HUDEP-2 (cell line): ENCODE data around the gene ATG4C.
"Not testable (repeated sequence)": the region's sequence is repeated elsewhere in the genome, so short reads cannot be mapped to it uniquely, and the experiment has no call there.

Experiments
- DNase-seq, 76 experiments: peaks; one replicate each; lab custom pipeline; 2025; ENCODE audit not compliant: unreplicated experiment in 76 of 76; lab: John Stamatoyannopoulos, UW

ATG4C gene

GRCh38 chr1:62774006-62774405 is 9.9 kb upstream of the ATG4C start:
- no peak for DNase-seq

- DNase-seq: no peak
These were observed 8.8 kb upstream of the ATG4C start for GRCh38 chr1:62774971-62775595.

GRCh38 chr1:62778208-62778607 is 5.7 kb upstream of the ATG4C start:
- no peak for DNase-seq

GRCh38 chr1:62781841-62782543 is 1.9 kb upstream of the ATG4C start:
- no peak for DNase-seq

- not testable (repeated sequence) for DNase-seq
These were observed 1.3 kb upstream of the ATG4C start for GRCh38 chr1:62782544-62783212.

GRCh38 chr1:62784509-62785365 is 805 bp downstream of the ATG4C start:
- DNase-seq: peak in 5 of 76 experiments; percentile 6 to 37 (median 16)

GRCh38 chr1:62790716-62791115 is 6.8 kb downstream of the ATG4C start:
- no peak for DNase-seq

- no peak for DNase-seq
These were observed 10.1 kb downstream of the ATG4C start for GRCh38 chr1:62794053-62794452.

- no peak for DNase-seq
These were observed 12.3 kb downstream of the ATG4C start for GRCh38 chr1:62796221-62796620.

- no peak for DNase-seq
These were observed 15.8 kb downstream of the ATG4C start for GRCh38 chr1:62799688-62800087.

GRCh38 chr1:62800281-62800680 is 16.3 kb downstream of the ATG4C start:
- no peak for DNase-seq

GRCh38 chr1:62800825-62801306 is 16.9 kb downstream of the ATG4C start:
- peak in 18 of 76 experiments; percentile 1 to 59 (median 22) for DNase-seq

- DNase-seq: no peak
These were observed 25.9 kb downstream of the ATG4C start for GRCh38 chr1:62809788-62810187.

- DNase-seq: no peak
These were observed 26.7 kb downstream of the ATG4C start for GRCh38 chr1:62810420-62811274.

GRCh38 chr1:62823556-62823955 is 39.6 kb downstream of the ATG4C start:
- DNase-seq: no peak

GRCh38 chr1:62826901-62827300 is 43.0 kb downstream of the ATG4C start:
- DNase-seq: no peak

- DNase-seq: not testable (repeated sequence)
These were observed 43.9 kb downstream of the ATG4C start for GRCh38 chr1:62827786-62828185.

GRCh38 chr1:62832276-62832675 is 48.3 kb downstream of the ATG4C start:
- DNase-seq: no peak

- no peak for DNase-seq
These were observed 49.6 kb downstream of the ATG4C start for GRCh38 chr1:62833529-62833928.

GRCh38 chr1:62834400-62834961 is 50.5 kb downstream of the ATG4C start:
- DNase-seq: no peak
